Transverse colon (tissue), 4 donors: ENCODE data around the gene POU5F1. TPM values are rescaled to one million over a fixed set of nuclear protein-coding genes. Genes with fewer than 3 reads are reported as not detected.

Source experiments
- DNase-seq: peaks from one replicate; pipeline ENCODE4 v3.0.0-alpha.2; 2019
- H3K27ac ChIP-seq, 4 donors: fragments of 200-600 bp; sonication (generic); 2 replicates each; pipeline ENCODE4 v1.5.1; 2016 to 2018; ENCODE audit warnings: inconsistent platforms in 4 of 4
- H3K27me3 ChIP-seq: fragments of 200-600 bp; sonication (generic); 2 replicates; pipeline ENCODE4 v1.5.1; 2017; ENCODE audit warnings: inconsistent platforms
- H3K36me3 ChIP-seq, 4 donors: fragments of 200-600 bp; sonication (generic); 2 replicates each; pipeline ENCODE4 v1.5.1; 2017 to 2019; ENCODE audit warnings: inconsistent platforms in 4 of 4
- H3K4me1 ChIP-seq, 4 donors: fragments of 200-600 bp; sonication (generic); 2 replicates each; pipeline ENCODE4 v1.5.1; 2017 to 2020; ENCODE audit warnings: inconsistent platforms in 4 of 4
- H3K4me3 ChIP-seq, 4 donors: fragments of 200-600 bp; sonication (generic); 1 replicate in 1 of 4; 2 replicates in 3 of 4; pipeline versions ENCODE4 v1.5.1 to v1.6.1; 2017 to 2019; ENCODE audit warnings: inconsistent platforms in 4 of 4
- H3K9me3 ChIP-seq, 2 donors: fragments of 200-600 bp; sonication (generic); 2 replicates each; pipeline ENCODE4 v1.5.1; 2017 to 2019; ENCODE audit warnings: inconsistent platforms in 2 of 2
- EP300 ChIP-seq: sonication (generic); formaldehyde crosslinking; IDR thresholded peaks from one replicate; pipeline ENCODE4 v1.6.1; 2017; ENCODE audit warnings: antibody characterized with exemption, low read depth
- POLR2A ChIP-seq: fragments of 450-650 bp; IDR thresholded peaks from one replicate; pipeline ENCODE4 v1.6.1; 2016; ENCODE audit warnings: antibody characterized with exemption, mild to moderate bottlenecking, moderate library complexity
- POLR2AphosphoS5 ChIP-seq, 3 donors: sonication (generic); formaldehyde crosslinking; IDR thresholded peaks; one replicate each; pipeline ENCODE4 v1.6.1; 2016; ENCODE audit warnings: antibody characterized with exemption in 3 of 3
- WGBS, 2 donors: methylation state at CpG; one replicate each; pipeline ENCODE4 v1.1.5; 2018; ENCODE audit warnings: low coverage in 1 of 2; 5-methylcytosine and 5-hydroxymethylcytosine counted together
- in situ Hi-C, 4 donors: fragments of 200-750 bp; cut with MboI; loops; one replicate each; pipeline versions ENCODE4 v1.15.0 to v1.15.1; 2017; ENCODE audit warnings: low sequenced_read_pairs in 3 of 4, low pct_ligation_motif_present in 1 of 4, low pct_unique_long_range_greater_than_20kb in 1 of 4
- intact Hi-C: fragments of 100-400 bp; cut with DNase I; formaldehyde crosslinking; loops from one replicate; pipeline ENCODE4 v1.15.1; 2023; ENCODE audit warnings: low total_unique reads
- total RNA-seq, 4 donors: library from RNA; depleted of rRNA; stranded (reverse); fragments of >200 nt; gene quantifications; one replicate each; pipeline ENCODE4 v1.1.0, GENCODE V29; 2016
- TF ChIP-seq, protein P1 (sequence below), 5 experiments: fragments of 200-600 bp in 3 of 5; fragments of 450-650 bp in 2 of 5; sonication (generic) in 3 of 5; IDR thresholded peaks; 1 replicate in 2 of 5; 2 replicates in 3 of 5; pipeline ENCODE4 v1.5.1; 2016 to 2017; ENCODE audit warnings: antibody characterized with exemption in 5 of 5, inconsistent platforms in 3 of 5, mild to moderate bottlenecking in 2 of 5, moderate library complexity in 1 of 5

POU5F1 gene
- total RNA-seq, 4 donors from 2014 or later: 11.5 to 434 (median 29.2) TPM

DNA sequence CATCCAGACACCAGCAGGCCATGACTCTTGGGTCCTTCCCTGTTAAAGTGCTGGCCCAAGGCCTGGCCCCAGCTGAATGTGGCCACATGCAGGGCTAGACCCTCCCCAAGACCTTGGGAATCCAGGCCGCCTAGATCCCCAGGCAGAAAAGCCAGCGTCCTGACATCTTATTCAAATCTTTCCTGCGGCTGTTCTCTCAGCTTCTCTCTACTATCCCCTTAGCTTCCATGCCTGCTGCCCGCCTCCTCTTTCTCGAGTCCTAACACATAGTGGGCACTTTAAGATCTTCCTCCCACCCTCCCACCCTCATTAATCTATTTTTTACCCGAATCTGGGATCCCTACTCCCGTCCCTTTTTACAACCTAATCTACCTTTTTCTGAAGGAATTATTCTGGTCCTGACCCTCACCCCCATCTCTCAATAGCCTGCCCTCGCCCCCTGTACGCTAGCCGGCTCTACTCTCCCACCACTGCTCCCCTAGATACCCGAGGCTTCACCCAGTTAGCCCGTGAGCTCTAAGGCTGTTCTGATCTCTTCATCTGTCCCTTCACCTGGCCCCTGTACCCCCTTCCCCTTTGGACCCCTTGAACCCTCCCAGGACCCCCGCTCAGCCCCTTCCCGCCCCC is 12.9 kb downstream of the POU5F1 start, which contains the start of gene CCHCR1:
TSS of gene CCHCR1 (minus strand) at position 290 of the 627 bp plus-strand sequence. CDS start at position 88, 202 bp downstream.
- DNase-seq: no peak
- Histone ChIP-seq H3K9me3 (no peaks in the 10 kb centered on the region), H3K4me1 (peaks cover 11 to 20% (median 19%) of the 10 kb centered on the region in 4 donors), H3K27me3 (no peaks in the 10 kb centered on the region), H3K4me3 (peak within 1 kb of the TSS; percentile 56 to 71 (median 63)), H3K36me3 (no peaks in the 10 kb centered on the region), H3K27ac (peak within 1 kb of the TSS; percentile 80 to 90 (median 86))
- intact Hi-C loops (no loop called here), in situ Hi-C loops (no loop called here)
- TF ChIP-seq POLR2AphosphoS5 (IDR thresholded peaks at IDR 0.05) (no peak), POLR2A (no peak), EP300 (no peak)
- TF ChIP-seq, protein P1, sequence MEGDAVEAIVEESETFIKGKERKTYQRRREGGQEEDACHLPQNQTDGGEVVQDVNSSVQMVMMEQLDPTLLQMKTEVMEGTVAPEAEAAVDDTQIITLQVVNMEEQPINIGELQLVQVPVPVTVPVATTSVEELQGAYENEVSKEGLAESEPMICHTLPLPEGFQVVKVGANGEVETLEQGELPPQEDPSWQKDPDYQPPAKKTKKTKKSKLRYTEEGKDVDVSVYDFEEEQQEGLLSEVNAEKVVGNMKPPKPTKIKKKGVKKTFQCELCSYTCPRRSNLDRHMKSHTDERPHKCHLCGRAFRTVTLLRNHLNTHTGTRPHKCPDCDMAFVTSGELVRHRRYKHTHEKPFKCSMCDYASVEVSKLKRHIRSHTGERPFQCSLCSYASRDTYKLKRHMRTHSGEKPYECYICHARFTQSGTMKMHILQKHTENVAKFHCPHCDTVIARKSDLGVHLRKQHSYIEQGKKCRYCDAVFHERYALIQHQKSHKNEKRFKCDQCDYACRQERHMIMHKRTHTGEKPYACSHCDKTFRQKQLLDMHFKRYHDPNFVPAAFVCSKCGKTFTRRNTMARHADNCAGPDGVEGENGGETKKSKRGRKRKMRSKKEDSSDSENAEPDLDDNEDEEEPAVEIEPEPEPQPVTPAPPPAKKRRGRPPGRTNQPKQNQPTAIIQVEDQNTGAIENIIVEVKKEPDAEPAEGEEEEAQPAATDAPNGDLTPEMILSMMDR (IDR thresholded peaks at IDR 0.05): no peak
- WGBS, 2 donors: 0 to 8% methylated on average over 6 to 14 of the region's 14 CpGs

DNA sequence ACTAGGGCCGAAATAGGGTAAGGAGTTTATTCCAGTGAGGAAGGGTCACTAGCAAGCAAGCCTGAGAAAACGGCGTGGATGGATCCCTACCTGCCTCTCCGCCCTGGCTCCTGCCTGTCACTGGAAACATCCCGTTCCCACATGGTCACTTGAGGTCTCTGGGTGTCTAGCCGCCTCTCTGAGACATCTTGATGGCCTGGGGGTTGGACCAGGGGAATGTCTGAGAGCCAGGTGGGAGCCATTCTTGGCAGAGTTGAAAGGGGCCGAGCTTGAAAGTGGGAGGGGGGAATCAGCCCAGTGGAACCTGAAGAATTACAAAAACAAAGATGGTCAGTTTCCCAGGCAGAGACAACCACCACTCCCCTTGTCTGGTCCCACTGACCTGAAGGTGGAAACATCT is 13.8 kb downstream of the POU5F1 start:
- Histone ChIP-seq H3K9me3 (no peaks in the 10 kb centered on the region), H3K27ac (no peak overlapping the region), H3K4me1 (peaks cover 11 to 20% (median 19%) of the 10 kb centered on the region in 4 donors), H3K4me3 (no peak overlapping the region), H3K27me3 (no peaks in the 10 kb centered on the region), H3K36me3 (no peaks in the 10 kb centered on the region)
- WGBS, 2 donors: 90 to 93% methylated on average over 5 to 7 of the region's 7 CpGs
- intact Hi-C loops: no loop called here
- in situ Hi-C loops: no loop called here
- no peak for DNase-seq
- TF ChIP-seq, protein P1 (IDR thresholded peaks at IDR 0.05): no peak
- no peak for TF ChIP-seq POLR2A

DNA sequence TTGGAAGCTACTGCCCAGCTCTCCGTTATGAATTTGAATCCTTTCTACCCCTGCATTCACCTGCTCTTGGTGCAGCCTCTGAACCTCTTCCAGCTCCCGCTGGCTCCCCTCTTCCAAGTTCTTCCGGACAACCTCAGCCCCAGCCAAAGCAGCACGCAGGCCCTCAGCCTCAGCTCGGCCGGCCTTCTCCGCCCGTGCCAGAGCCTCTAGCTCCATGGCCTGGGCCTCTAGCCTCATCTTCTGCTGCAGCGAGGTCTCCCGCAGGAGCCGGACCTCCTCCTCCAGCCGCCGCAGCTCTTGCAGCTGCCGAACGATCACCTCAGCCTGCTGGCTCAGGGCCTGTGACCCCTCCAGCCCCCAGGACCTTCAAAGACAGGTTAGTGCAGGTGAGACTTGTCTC is 16.0 kb downstream of the POU5F1 start:
- H3K4me3 ChIP-seq: no peak overlapping the region
- intact Hi-C loops (no loop called here), in situ Hi-C loops (no loop called here)
- no peak for DNase-seq
- H3K36me3 ChIP-seq: no peaks in the 10 kb centered on the region
- H3K4me1 ChIP-seq: peaks cover 7 to 15% (median 14%) of the 10 kb centered on the region in 4 donors
- no peaks in the 10 kb centered on the region for H3K9me3 ChIP-seq
- no peak overlapping the region for H3K27ac ChIP-seq
- H3K27me3 ChIP-seq: no peaks in the 10 kb centered on the region
- WGBS, 2 donors: 94 to 96% methylated on average over 3 to 15 of the region's 15 CpGs
- TF ChIP-seq EP300 (no peak), POLR2AphosphoS5 (IDR thresholded peaks at IDR 0.05) (no peak), POLR2A (no peak)
- TF ChIP-seq, protein P1 (IDR thresholded peaks at IDR 0.05): no peak

DNA sequence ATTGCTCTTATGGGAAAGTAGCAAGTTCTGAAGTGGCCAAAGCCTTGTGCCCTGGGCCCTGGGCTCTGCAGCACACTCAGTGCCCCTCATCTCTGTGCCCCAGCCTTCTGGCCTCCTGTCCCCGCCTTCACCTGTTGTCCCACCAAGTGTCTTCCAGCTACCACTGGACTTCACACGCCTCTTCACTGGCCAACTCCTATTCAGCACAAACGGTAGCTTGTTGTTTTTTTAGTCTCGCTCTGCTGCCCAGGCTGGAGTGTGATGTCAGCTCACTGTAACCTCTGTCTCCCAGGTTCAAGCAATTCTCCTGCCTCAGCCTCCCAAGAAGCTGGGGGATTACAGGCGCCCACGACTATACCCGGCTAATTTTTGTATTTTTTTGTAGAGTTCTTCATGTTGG is 17.7 kb downstream of the POU5F1 start:
- intact Hi-C loops: no loop called here
- WGBS, 2 donors: 94 to 98% methylated on average over 6 to 7 of the region's 7 CpGs
- in situ Hi-C loops: no loop called here
- Histone ChIP-seq H3K4me3 (no peak overlapping the region), H3K4me1 (peaks cover 6 to 9% (median 7%) of the 10 kb centered on the region in 4 donors), H3K9me3 (no peaks in the 10 kb centered on the region), H3K36me3 (no peaks in the 10 kb centered on the region), H3K27me3 (no peaks in the 10 kb centered on the region), H3K27ac (no peak overlapping the region)
- TF ChIP-seq POLR2AphosphoS5 (IDR thresholded peaks at IDR 0.05) (no peak), POLR2A (no peak), EP300 (no peak)
- TF ChIP-seq, protein P1 (IDR thresholded peaks at IDR 0.05): no peak
- DNase-seq: no peak
